Measurements from ENCODE around the gene DCDC2B. TPM values are rescaled to one million over a fixed set of nuclear protein-coding genes. Genes with fewer than 3 reads are reported as not detected.
A peak's percentile ranks its signal among the peaks of the same experiment; 100 is the strongest.

Gene DCDC2B
- total RNA-seq, 4 donors from 2014 or later = not detected

DNA sequence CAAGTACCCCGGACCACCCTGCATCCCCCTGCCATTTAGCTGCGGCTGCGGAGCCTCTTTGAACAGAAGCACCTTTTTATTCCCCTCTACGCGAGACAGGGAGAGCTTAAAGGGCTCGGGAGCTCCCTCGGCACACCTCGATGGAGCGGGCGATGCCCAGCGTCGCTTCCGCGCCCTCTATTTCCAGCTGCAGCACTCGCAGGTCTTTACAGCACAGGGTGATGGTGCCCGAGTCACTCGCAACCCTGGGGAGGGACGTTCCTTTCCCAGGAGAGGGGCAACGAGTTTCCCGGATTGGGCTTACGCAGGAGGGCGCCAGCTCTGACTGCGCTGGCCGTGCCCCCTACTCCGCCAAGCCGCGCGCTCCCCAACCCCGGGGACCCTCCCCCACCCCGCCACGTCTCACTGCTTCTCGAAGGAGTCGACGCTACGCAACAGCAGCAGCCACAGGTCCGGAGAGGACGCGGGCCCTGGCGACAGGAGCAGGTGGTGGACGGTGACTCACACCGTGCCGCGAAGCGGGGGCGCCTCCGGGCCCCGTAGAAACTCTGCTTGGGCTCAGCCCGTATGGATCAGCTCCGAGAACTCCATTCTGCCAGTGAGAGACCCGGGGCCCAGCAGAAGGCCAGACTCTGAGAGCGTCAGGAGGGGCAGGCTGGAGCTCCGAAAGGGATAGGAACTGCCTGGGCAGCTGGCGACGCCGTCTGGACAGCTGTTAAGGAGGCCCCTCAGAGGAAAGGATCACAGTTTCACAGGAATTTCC, 32.3 kb downstream of the DCDC2B start:
- peak overlapping the region; percentile 26 to 93 (median 73) for H3K27ac ChIP-seq

DNA sequence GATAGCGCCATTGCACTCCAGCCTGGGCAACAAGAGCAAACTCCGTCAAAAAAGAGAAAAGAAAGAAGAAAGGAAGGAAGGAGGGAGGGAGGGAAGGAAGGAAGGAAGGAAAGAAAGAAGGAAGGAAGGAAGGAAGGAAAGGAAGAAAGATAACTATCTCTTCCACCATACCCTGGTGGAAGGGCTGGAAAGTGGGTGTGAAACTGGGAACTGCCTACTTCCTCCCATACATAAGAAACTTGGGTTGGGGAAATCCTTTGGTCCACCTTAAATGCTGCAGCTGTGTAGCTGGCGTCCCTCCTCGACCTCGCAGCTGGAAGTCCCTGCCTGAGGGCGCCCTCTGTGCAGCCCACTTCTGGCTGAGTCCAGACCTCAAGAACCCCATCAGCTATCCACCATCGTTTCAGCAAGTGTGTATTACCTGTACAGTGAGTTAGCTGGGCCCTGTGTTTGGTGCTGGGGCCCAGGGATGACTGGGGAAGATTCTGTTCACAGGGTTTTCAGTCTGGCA, 33.5 kb downstream of the DCDC2B start:
- Histone ChIP-seq H3K4me3 (no peak overlapping the region), H3K4me1 (peaks cover 0 to 55% (median 22%) of the 10 kb centered on the region in 4 donors), H3K27ac (peak overlapping the region in 1 of 4 donors; percentile 18), H3K9me3 (no peaks in the 10 kb centered on the region), H3K36me3 (no peaks in the 10 kb centered on the region), H3K27me3 (no peaks in the 10 kb centered on the region)
- no peak for TF ChIP-seq POLR2A (IDR thresholded peaks at IDR 0.05)
- TF ChIP-seq, protein P1, sequence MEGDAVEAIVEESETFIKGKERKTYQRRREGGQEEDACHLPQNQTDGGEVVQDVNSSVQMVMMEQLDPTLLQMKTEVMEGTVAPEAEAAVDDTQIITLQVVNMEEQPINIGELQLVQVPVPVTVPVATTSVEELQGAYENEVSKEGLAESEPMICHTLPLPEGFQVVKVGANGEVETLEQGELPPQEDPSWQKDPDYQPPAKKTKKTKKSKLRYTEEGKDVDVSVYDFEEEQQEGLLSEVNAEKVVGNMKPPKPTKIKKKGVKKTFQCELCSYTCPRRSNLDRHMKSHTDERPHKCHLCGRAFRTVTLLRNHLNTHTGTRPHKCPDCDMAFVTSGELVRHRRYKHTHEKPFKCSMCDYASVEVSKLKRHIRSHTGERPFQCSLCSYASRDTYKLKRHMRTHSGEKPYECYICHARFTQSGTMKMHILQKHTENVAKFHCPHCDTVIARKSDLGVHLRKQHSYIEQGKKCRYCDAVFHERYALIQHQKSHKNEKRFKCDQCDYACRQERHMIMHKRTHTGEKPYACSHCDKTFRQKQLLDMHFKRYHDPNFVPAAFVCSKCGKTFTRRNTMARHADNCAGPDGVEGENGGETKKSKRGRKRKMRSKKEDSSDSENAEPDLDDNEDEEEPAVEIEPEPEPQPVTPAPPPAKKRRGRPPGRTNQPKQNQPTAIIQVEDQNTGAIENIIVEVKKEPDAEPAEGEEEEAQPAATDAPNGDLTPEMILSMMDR (IDR thresholded peaks at IDR 0.05) = no peak
- DNase-seq (ENCODE audit: low spot score in 2 of 2) = no peak
- 19 to 30% methylated on average over 7 of the region's 7 CpGs for WGBS, 2 donors

More for the DNA sequence above, 32.3 kb downstream of the DCDC2B start:
- no peaks in the 10 kb centered on the region for H3K9me3 ChIP-seq
- DNase-seq (ENCODE audit: low spot score in 2 of 2) = peak in 1 of 2 donors; percentile 14
- H3K36me3 ChIP-seq = no peaks in the 10 kb centered on the region
- 0% methylated on average over 51 to 52 of the region's 55 CpGs for WGBS, 2 donors
- peaks cover 0 to 43% (median 13%) of the 10 kb centered on the region in 4 donors for H3K4me1 ChIP-seq
- H3K4me3 ChIP-seq = peak overlapping the region; percentile 25 to 84 (median 65)
- TF ChIP-seq EP300 (IDR thresholded peaks at IDR 0.05) (no peak), POLR2A (IDR thresholded peaks at IDR 0.05) (no peak)
- TF ChIP-seq, protein P1 (IDR thresholded peaks at IDR 0.05) = no peak
- no peaks in the 10 kb centered on the region for H3K27me3 ChIP-seq

DNA sequence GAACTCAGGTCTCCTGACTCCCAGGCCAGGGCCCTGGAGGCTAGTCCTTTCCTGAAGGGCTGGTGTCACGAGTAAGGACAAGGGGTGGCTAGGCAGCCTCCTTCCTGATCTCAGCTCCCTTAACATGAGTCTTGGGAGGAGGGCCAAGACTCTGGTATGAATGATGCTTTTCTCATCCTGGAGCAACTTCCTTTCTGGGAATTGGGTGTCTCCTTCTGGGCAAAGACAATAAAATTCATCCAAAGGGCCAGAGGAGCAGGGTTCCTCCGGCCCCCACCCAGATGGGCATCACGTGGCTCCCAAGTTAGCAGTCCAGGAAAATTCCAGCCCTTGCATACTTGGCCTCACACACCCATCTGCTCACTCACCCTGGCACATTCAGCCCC, 38.0 kb downstream of the DCDC2B start, which contains the start of gene FAM167B:
Gene FAM167B, plus strand, starts transcription at position 335 of the 386 bp plus-strand sequence. CDS start 200 bp downstream, outside the sequence.
- Histone ChIP-seq H3K9me3 (no peaks in the 10 kb centered on the region), H3K27me3 (no peaks in the 10 kb centered on the region), H3K4me3 (no peak within 1 kb of the TSS), H3K27ac (peak within 1 kb of the TSS in 3 of 4 donors; percentile 53 to 62 (median 56)), H3K36me3 (no peaks in the 10 kb centered on the region), H3K4me1 (peaks cover 0 to 41% (median 29%) of the 10 kb centered on the region in 4 donors)
- TF ChIP-seq EP300 (IDR thresholded peaks at IDR 0.05) (peak; percentile 71 to 77), POLR2A (IDR thresholded peaks at IDR 0.05) (no peak)
- TF ChIP-seq, protein P1 (IDR thresholded peaks at IDR 0.05) = no peak
- WGBS, 2 donors = 18 to 33% methylated on average over 3 of the region's 3 CpGs
- DNase-seq (ENCODE audit: low spot score in 2 of 2) = peak in 1 of 2 donors; percentile 40

DNA sequence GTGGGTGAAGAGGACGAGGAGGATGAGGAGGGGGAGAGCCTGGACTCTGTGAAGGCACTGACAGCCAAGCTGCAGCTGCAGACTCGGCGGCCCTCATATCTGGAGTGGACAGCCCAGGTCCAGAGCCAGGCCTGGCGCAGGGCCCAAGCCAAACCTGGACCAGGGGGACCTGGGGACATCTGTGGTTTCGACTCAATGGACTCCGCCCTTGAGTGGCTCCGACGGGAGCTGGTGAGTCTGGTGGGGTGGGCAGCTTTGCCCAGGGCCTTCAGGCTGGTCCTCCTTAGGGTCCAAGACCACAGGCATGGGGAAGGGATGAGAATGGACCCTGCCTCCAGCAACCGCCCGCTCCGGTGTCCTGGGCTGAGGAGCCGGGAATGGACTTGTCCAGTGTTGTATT, 38.6 kb downstream of the DCDC2B start:
- 69 to 76% methylated on average over 6 to 12 of the region's 12 CpGs for WGBS, 2 donors
- no peaks in the 10 kb centered on the region for H3K36me3 ChIP-seq
- no peak overlapping the region for H3K4me3 ChIP-seq
- peaks cover 0 to 38% (median 27%) of the 10 kb centered on the region in 4 donors for H3K4me1 ChIP-seq
- H3K9me3 ChIP-seq = no peaks in the 10 kb centered on the region
- H3K27ac ChIP-seq = peak overlapping the region in 3 of 4 donors; percentile 53 to 62 (median 56)
- DNase-seq (ENCODE audit: low spot score in 2 of 2) = no peak
- TF ChIP-seq POLR2A (IDR thresholded peaks at IDR 0.05) = no peak
- TF ChIP-seq, protein P1 (IDR thresholded peaks at IDR 0.05) = no peak
- TF ChIP-seq EP300 (IDR thresholded peaks at IDR 0.05) = no peak
- no peaks in the 10 kb centered on the region for H3K27me3 ChIP-seq

All from tibial nerve (tissue), 4 donors.